Amygdala (tissue), 56 donors: ENCODE measurements around the gene SMAD2.

Experiments used
- DNase-seq, 56 donors: peaks; one replicate each; lab custom pipeline; 2025; lab: John Stamatoyannopoulos, UW

The SMAD2 gene

DNA sequence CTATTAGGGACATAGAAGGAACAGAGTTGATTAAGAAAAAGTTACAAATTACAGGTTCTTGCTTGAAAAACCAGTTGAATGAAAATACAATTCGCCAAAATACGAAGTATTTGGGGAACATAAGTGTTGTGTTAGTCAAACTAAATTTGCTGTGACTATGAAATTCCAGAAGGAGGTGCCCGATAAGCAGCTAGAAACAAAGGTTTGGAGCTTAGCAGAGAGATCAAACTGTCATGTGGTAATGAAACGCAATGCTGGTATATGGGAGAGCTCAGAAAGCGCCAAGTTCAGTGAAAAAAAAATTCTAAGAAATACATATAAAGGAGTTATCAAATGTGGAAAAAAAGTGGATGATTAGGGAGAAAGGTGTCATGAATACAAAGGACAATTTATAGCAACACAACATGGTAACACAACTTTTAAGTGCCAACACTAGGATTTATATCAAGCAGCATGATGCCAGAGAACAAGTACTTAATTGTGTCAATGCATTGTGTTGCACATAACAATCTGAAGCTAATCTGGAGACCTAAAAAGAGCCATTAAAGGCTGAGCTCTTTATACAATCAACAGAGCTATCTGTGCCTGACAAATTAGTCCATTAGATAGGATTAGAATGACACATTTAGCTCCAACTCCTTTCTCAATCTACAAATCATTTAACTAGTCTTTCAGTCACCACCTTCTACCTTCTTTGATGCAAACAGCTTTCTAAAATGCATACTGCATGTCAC, 31.2 kb downstream of the SMAD2 start:
- DNase-seq = no peak

GRCh38 chr18:47898696-47899095, 31.8 kb downstream of the SMAD2 start:
- DNase-seq = no peak

DNA sequence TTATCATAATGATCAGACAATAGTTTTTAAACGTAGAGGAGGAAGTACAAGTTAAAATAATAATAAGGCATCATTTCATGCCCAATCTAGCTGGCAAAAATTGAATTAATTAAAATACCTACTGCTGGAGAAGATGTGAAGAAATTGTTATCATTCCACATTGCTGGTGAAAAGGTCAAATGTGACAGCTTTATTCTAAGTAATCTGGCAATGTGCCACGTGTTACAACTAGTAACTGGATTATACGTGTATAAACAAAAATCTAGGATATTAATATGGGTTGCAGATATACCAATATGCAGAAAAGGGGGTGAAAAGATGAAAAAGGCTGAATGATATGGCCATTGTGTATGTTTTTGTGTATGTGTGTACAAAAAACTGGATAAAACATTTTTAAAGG, 32.4 kb downstream of the SMAD2 start:
- no peak for DNase-seq

GRCh38 chr18:47895565-47896250, 34.8 kb downstream of the SMAD2 start:
- no peak for DNase-seq

GRCh38 chr18:47893939-47894699, 36.3 kb downstream of the SMAD2 start:
- no peak for DNase-seq

DNA sequence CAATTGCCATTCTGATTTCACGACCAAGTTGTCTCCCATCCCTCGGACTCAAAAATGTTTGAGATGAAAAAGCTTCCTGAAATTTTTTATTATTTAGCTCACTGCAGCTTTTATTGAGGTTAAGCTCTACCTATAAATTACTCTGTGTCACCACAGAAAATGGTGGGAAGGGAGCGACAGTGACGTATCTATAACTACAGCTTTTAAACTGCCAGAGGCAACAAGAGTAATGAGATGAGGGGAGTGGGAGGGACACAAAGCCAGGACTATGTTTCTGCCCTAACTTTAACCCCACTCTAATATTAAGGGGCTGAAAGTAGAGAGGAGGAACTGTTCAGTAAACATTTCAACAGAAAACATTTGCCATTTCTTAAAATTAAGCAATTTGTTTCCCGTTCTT, 37.4 kb downstream of the SMAD2 start:
- DNase-seq = no peak

DNA sequence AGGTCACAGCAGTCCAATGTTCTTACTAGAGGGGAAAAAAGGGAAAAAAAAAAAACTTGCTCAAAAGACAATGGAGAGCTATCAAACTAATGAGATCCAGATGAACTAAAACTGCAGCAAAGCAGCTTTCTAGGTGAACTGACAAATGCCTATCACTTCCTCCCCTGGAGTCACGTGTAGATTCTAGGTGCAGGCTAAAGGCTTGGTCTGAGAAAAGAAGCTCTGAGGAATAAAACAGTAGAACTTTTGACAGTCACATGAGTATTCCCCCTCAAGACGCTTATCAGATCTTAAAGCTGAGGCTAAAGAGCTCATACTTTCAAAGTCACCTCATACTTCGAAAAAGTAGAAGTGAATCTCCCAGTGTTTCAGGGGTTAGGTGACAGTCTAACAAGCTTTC, 42.3 kb downstream of the SMAD2 start:
- no peak for DNase-seq

GRCh38 chr18:47887227-47887626, 43.2 kb downstream of the SMAD2 start:
- DNase-seq = no peak

DNA sequence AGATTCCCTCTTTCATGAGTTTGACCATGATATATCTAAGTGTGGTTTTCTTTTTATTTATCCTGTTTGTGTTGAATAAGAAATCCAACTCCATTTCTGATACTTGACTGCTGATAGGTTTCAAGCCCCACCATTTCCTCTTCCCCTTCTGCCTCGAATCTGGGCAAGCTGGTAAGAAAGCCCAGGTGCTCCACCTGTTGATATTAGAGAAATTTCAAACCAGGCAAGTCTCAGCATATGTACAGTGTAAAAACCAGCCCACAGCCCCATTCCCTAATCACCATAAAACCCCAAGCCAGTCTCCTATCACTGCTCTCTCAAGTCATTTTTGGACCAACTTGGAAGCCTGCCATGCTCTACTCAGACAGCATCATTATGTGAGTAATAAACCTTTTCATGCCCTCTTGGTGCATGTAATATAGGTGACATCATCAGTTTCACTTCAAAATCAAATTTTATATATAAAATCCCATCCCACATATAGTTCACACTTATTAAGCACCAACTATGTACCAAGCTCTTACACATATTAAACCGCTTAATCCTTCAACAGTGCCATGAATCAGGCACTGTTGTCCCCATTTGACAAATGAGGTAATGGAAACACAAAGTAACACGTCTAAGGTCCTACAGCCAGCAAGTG, 46.6 kb downstream of the SMAD2 start:
- DNase-seq = peak in 1 of 56 donors; percentile 12

- no peak for DNase-seq
Observed at GRCh38 chr18:47882641-47883040, 47.8 kb downstream of the SMAD2 start.

DNA sequence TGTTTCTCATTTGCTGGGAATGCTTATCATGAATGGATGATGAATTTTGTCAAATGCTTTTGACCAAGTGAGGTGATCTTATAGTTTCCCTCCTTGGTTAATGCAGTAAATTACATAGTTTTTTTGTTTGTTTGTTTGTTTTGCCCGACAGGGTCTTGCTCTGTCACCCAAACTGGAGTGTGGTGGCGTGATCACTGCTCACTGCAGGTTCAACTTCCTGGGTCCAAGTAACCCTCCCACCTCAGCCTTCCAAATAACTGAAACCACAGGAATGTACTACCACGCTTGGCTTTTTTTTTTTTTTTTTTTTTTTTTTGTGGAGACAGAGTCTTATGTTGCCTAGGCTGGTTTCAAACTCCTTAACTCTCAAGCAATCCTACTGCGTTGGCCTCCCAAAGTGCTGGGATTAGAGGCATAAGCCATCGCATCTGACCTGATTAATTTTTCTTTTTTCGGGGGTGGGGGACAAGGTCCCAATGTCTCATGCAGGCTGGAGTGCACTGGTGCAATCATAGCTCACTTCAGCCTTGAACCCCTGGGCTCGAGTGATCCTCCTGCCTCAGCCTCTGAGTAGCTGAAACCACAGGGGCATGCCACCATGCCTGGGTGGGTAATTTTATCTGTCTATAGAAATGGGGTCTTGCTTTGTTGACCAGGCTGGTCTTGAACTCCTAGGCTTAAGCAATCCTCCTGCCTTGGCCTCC, 48.6 kb downstream of the SMAD2 start:
- no peak for DNase-seq

DNA sequence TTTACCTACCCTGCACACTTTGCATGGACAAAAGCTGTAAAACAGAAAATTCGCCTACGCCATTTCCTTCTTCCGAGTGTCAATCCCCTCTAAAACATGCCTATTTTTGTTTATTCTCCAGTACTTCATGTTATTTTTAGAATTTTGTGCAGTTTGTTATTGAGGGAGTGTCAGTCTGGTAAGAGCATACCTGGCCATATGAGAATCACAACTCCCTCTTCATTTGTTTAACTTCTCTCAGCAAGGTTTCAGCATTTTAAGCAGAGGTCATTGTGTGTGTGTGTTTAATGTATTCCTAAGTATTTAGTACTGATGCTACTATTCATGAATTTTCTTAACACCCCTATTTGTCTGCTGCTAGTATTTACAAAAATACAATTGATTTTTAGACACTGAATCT, 49.4 kb downstream of the SMAD2 start:
- no peak for DNase-seq

GRCh38 chr18:47877892-47878291, 52.6 kb downstream of the SMAD2 start:
- no peak for DNase-seq

DNA sequence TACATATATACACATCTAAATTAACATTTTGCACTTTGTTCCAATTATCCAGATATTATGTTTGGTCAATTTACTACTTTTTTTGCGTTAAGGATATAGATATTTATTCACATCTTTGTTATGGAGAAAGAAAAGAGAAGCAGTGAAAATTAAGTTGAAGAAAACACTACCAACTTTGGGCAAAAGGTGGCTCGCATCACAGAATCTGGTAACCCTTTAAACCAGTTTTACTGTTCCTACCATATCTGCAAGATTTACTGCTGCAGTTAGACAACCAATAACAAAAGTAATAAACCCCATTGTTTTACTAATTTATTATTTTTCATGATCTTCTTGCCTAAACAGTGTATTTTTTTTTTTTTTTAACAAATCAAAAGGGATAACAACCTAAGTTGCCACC, 53.6 kb downstream of the SMAD2 start:
- no peak for DNase-seq

DNA sequence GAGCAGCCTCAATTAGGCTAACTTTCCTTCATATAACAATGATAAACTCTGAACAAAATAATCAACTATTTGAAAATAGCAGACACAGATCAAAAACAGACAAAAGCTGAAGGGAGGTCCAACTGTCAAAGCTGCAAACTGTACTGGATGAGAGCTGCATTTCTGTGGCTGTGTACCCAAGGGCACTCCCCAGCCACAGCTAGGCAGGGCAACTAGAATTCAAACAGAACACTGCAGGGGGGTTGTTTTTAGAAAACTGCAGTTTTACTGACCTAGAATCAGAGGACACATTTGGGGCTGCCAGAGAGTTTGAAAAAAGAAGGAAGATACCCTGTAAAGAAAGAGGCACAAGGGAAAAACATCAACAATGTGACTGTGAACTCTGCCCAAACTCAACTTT, 56.8 kb downstream of the SMAD2 start:
- DNase-seq = peak in 1 of 56 donors; percentile 3

DNA sequence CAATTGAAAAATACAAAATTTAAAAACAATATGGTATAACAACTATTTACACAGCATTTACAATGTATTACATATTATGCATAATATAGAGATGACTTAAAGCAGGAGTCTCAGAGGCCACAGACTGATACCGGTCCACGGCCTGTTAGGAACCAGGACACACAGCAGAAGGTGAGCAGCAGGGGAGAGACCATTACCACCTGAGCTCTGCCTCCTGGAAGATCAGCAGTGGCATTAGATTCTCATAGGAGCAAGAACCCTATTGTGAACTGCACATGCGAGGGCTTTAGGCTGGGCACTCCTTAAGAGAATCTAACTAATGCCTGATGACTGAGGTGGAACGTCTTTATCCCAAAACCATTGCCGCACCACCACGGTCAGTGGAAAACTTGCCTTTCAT, 58.0 kb downstream of the SMAD2 start:
- DNase-seq = no peak

DNA sequence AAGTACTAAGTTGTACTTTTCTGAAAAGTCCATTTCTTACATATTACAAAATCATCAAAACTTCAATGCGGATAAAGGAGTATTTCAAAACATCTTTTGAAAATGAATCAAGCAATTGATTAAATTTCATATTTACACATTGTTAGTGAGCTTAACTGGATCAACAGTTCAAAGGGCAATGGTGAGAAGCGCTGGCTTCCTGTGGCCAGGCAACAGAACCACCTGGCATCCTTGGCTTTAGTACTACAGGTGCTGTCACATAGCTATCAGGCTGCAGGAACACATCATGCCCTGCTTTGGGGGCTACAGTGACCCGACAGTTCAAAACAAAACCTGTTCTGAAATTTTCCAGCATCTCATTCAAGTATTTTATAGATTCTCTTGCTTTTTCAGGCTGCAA, 59.2 kb downstream of the SMAD2 start:
- DNase-seq = no peak

- no peak for DNase-seq
Observed at GRCh38 chr18:47870605-47871004, 59.9 kb downstream of the SMAD2 start.

DNA sequence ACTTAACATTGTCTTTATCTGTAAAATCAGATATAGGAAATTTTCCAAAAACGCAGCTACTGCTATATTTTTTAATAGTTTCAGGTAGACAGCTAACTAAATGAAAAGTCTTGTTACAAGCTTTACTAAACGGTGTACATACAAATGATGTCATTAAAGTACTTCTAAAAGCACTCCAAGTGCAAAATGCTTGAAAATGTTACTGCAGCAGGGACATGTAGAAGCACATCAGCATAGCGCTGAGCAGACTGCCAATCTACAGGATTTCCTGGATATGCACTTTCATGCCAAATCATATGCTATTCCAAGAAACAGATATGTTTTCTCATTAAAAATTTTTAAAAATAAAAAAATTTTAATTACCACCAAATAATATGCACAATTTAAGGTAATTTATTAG, 61.7 kb downstream of the SMAD2 start:
- no peak for DNase-seq

GRCh38 chr18:47865183-47865582, 65.3 kb downstream of the SMAD2 start:
- no peak for DNase-seq

DNA sequence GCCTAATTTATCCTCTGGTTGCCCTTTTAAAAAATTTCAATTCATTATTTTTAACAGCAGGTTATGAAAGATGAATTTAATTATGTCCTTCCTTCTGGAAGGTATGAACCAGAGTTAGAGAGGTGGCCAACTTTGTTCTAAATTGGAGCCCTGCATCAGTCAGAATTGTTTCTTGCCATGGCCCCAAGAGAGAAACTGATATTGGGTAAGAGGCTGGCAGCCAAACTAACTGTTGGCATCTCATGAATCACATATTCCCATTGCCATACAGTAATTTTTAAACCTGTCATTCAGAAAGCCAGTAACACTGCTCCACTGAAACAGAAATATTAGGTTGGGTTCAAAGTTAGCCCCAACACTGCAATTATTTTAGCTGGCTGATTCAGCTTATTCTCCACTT, 67.4 kb downstream of the SMAD2 start:
- DNase-seq = no peak
